Hematopoietic multipotent progenitor cell treated with erythropoietin and hydrocortisone succinate and interleukin-3 and kit ligand, for 6 days (in vitro differentiated cells): Measurements from ENCODE around the gene GLI1.
"Not testable (repeated sequence)": the region's sequence is repeated elsewhere in the genome, so short reads cannot be mapped to it uniquely, and the experiment has no call there.

ENCODE experiments used
- DNase-seq: peaks from one replicate; pipeline ENCODE4 v3.0.0-alpha.2; 2015

GLI1 gene

DNA sequence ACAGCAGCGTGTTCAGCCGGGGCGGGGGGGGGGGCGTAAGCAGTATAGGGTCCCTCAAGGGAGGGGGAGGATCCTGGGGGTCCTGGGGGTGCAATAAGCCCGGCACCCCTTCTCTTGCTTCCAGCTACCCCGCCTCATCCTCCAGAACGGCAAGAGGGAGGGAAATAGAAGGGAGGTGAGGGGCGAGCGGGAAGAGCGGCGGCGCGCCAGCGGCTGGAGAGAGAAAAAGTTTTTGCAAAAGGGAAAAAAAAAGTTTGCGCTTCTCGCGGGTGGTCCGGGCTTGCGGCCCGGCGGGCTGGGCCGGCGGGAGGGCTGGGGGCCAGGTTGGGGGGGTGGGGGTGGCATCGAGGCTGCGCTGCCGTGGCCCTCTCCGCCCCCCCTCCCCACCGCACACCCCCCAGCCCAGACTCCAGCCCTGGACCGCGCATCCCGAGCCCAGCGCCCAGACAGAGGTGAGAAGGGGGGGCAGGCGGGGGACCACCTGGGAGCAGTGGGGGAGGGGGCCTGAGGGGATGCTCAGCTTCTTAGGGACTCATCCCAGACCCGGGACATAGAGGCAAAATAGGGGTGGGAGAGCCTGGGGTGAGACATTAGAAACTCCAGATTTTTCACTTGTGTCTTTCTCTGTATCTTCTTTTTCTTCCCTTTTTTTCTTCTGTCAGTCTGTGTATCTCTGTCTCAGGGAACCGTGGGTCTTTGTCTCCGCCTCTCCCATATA lies at the start of gene GLI1:
TSS of gene GLI1 (plus strand) at position 36 of the 718 bp plus-strand sequence. CDS start 3,907 bp downstream, outside the sequence.
- peak; percentile 29 for DNase-seq

DNA sequence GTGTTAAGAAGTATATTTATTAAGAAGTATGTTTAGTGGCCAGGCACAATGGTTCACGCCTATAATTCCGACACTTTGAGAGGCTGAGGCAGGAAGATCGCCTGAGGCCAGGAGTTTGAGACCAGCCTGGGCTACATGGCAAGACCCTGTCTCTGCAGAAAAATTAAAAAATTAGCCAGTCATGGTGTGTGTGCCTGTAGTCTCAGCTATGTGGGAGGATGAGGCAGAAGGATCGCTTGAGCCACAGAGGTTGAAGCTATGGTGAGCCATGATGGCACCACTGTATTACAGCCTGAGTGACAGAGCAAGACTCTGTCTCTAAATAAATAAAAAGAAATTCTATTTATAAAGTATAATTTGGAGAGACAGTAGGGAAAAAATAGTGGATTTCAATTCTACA lies 49.1 kb upstream of the GLI1 start:
- no peak for DNase-seq

DNA sequence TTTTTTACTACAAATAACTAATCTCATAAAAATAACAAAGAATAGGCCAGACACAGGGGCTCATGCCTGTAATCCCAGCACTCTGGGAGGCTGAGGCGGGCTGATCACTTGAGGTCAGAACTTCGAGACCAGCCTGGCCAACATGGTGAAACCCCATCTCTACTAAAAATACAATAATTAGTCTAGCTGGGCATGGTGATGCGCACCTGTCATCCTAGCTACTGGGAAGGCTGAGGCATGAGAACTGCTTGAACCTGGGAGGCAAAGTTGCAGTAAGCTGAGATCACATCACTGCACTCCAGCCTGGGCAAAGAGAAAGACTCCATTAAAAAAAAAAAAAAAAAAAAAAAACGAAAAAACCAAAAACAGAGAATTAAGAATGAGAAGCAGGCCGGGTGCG lies 45.4 kb upstream of the GLI1 start:
- not testable (repeated sequence) for DNase-seq

DNA sequence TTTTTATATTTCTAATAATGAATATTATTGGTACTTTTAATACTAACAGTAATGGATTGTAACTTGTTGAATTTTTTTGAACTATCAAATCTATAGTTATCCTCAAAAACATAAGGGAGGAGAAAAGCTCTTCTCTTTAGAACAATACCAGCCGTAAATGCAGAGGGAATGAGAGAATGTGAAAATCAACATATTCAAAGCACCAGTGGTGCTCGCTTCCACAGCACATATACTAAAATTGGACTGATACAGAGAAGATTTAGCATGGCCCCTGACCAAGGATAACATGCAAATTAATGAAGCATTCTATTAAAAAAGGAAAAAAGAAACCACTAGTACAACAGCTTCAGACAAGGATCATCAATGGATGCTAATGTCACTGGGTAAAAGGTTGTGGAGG lies 44.5 kb upstream of the GLI1 start:
- no peak for DNase-seq

DNA sequence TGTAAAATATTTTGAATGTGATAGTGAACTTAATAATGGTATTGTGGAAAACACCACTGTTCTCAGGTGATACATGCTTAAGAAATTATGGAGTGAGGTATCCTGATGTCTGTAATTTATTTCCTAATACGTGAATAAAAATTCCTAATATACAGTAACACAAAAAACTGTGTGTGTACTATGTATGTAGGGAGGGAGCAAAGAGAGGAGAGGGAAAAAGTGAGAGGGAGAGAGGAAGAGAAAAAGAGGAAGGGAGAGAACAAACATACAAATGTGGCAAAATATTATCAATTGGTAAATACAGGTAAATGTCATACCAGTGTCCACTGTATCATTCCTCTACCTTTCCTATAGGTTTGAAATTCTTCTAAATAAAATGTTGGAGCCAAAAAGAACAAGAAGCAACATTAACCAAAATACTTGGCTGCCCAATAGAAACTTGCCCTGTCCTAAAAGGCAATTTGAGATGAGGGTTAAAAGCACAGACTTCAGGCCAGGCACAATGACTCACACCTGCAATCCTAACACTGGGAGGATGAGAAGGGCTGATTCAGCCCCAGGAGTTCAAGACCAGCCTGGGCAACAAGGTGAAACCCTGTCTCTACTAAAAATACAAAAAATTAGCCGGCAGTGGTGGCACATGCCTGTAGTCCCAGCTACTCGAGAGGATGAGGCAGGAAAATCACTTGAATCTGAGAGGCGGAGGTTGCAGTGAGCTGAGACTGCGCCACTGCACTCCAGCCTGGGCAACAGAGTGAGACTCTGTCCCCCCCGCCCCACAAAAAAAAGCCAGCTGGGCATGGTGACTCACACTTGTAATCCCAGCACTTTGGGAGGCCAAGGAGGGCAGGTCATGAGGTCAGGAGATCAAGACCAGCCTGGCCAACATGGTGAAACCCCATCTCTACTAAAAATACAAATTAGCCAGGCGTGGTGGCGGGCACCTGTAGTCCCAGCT lies 43.3 kb upstream of the GLI1 start:
- DNase-seq = no peak

DNA sequence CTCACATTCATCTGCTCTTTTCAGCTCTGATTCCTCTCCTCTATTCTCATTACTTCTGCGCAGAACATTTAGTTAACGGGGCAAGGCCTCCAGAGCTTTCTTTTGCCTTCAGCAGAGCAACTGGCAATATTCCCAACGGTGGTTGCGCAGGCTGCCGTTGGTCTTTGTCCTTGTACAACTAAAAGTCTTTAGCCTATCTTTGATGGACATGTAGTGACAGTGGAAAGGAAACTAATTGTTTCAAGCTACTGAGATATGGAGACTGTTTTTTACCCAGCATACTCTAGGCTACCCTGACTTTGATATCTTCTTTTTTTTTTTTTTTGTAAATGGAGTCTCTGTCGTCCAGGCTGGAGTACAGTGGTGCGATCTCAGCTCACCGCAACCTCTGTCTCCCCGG lies 41.3 kb upstream of the GLI1 start:
- no peak for DNase-seq

DNA sequence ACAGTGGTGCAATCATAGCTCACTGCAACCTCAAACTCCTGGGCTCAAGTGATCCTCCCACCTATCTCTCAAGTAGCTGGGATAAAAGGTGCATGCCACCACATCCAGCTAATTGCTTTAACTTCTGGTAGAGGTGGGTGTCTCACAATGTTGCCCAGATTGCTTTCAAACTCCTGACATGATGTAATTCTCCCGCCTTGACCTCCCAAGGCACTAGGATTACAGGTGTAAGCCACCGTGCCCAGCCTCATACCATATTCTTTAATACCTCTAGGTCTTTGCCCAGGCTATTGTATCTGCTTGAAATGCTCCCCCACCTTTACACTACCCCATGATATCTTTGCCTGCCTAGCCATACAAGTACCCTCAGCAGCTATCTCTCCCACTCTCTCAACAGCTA lies 40.1 kb upstream of the GLI1 start:
- DNase-seq = no peak

DNA sequence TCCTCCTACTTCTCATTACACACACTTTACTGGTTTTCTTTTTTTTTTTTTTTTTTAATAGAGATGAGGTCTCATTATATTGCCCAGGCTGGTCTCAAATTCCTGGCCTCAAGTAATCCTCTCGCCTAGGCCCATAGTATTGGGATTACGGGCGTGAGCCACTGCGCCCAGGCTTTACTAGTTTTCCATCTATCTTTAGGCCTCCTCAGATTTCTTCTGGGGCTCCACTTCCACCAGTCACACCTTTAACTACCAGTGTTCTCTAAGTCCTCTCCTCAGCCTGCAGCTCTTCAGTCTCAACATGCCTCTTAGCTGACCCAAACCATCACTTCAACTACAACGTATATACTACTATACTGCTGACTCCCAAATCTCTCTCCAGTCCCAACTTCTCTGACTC lies 39.1 kb upstream of the GLI1 start:
- no peak for DNase-seq

DNA sequence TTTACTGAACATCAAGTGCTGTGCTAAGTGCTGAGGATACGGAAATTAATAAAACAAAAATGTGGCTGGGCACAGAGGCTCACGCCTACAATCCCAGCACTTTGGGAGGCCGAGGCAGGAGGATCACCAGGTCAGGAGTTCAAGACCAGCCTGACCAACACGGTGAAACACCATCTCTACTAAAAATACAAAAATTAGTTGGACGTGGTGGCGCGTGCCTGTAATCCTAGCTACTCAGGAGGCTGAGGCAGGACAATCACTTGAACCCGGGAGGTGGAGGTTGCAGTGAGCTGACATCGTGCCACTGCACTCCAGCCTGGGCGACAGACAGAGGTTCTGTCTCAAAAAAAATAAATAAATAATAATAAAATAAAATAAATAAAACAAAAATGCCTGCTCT lies 32.6 kb upstream of the GLI1 start:
- not testable (repeated sequence) for DNase-seq

DNA sequence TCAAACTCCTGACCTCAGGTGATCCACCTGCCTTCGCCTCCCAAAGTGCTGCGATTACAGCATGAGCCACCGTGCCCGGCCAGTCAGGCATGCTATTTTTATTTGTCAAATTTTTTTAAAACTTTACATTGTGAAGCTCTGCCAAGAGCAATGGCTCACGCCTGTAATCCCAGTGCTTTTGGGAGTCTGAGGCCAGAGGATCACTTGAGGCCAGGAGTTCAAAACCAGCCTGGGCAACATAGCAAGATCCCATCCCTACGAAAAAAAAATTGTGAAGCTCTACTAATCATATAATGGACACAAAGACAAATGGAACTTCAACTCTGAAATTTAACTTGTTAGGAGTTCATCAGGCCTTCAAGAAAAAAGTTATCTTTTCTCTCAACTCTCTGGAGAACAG lies 30.6 kb upstream of the GLI1 start:
- no peak for DNase-seq

DNA sequence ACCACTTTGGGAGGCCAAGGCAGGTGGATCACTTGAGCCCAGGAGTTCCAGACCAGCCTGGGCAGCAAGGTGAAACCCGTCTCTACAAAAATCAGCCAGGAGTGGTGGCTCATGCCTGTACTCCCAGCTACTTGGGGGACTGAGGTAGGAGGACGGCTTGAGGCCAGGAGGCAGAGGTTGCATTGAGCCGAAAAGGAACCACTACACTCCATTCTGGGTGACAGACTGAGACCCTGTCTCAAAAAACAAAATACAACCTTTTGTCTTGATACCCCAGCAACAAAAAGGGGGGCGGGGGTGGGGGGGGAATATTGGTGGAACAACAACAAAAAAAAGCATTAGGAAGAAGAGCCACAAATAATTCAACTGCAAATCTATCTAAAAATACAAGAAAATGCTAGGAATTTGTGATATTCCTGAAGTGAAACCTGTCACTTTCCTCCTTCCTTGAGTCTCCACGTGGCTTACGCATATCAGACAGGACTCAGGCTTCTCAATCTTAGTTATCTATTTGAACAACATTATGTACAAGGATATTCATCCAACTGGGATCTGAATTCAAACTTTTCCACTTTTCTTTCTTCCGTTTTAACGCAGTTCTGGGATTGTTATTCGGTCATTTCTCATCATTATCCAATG lies 30.0 kb upstream of the GLI1 start:
- DNase-seq = peak; percentile 67

DNA sequence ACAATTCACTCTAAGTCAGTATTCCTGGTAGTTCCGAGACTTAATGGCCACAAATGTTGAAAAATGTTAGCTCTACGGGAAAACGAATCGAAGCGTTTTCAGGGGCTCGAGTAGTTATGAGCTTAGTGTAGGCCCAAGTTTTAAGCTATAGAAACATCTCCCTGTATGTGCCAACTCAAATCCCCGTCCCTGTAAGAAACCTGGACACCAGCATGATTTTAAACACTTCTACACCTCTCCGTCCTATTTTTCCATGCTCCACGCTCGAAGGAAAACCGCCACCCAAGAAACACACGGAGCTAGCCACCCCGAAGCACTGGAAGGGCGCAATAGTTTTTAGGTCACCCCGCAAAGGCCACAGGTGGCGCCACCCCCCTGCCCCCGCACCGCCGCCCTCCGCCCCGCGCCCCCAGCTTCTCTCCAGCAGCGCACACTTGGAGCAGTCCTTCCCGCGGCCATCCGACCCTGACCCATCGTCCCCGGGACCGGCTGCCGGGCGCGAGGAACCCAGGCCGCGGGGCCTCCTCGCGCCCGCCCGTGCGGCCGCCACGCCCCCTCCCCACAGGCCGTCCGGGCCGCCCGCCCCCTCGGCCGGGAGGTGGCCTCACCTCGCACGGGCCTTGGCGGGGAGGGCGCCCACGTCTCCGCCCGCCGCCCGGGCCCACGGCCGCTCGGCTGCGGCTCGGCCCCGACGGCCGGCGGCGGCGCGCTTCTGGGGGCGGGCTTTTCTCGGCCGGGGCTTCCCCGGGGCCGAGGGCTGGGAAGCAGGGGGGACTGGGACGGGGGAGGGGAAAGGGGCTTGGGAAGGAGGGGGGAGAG lies 29.3 kb upstream of the GLI1 start:
- peak; percentile 65 for DNase-seq

DNA sequence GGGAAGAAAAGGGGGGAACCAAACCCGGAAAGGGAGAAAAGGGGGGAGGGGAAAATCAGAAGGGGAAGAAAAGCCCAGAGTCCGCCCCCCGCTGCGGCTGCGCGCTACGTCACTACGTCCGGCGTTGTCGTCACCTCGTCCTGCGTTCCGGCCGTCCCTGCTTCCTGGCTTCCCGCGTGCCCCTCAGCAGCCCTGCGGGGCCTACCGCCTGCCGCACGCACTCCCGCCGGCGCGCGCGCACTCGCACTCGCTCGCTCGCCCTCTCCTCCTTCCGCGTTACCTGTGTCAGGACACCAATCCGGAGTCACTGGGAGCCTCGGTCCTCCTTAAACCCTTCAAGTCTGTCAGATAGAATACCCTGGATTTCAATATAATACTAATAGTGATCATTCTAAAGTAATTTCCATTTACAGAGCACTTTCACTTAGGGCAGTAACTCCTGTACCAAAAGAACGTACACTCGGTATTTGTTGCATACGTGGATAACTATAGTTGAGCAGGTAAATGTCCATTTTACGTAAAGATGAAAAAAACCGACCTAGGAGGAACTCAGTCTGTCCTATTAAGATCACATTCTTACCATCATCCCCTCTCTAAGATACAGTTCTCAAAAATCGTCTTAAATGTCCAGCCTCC lies 28.5 kb upstream of the GLI1 start, which contains the start of gene R3HDM2:
TSS of gene R3HDM2 (minus strand) at position 113 of the 636 bp plus-strand sequence. CDS start 120,615 bp downstream, outside the sequence.
- DNase-seq = peak; percentile 98

DNA sequence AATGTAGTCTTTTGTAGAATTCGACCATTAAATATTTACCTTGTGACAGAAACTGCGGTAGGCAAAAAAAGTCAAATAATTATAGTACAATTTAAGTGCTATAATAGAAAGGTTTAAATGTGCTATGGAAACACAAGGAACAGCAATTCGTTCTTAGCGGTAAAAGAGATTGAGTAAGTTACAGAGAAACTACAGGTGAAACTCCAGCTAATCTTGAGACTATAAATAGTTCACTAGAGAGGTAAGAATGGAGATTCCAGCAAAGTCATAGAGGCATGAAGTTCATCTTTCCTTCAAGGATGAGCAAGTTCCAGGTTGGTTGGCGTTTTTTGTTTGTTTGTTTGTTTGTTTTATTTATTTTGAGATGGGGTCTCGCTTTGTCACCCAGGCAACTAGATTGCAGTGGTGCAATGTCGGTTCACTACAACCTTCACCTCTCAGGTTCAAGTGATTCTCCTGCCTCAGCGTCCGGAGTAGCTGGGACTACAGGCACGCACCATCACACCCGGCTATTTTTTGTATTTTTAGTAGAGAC lies 27.9 kb upstream of the GLI1 start:
- DNase-seq = no peak

DNA sequence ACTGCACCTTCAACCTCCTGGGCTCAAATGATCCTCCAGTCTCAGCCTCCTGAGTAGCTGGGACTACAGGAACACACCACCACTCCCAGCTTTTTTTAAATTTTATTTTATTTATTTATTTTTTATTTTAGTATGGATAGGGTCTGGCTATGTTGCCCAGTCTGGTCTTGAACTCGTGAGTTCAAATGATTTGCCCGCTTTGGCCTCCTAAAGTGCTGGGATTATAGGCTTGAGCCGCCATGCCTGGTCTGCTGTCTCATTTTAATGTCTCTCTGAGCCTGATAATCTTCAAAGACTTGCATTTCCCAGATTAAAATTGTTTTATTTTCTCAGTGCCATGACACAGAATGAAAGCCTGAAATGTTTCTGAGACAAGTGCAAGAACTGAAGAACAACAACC lies 26.2 kb upstream of the GLI1 start:
- DNase-seq = no peak

DNA sequence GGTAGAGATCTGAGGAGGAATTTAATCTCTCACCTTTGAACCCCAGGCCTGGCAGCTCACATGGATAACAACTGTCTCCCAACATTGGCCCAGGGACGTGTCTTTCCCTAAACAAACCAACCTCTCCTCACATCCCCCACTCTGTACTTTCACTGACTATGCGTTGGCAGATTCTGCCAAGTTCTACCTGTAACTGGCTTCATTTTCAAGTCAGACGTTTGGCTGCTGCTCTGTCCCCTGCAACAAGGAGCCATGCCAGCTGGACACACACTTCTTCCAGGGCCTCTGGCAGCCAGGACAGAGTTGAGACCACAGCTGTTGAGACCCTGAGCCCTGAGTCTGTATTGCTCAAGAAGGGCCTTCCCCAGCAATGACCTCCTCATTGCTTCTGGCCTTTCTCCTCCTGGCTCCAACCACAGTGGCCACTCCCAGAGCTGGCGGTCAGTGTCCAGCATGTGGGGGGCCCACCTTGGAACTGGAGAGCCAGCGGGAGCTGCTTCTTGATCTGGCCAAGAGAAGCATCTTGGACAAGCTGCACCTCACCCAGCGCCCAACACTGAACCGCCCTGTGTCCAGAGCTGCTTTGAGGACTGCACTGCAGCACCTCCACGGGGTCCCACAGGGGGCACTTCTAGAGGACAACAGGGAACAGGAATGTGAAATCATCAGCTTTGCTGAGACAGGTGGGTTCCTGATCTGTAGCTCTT lies 24.9 kb upstream of the GLI1 start, which contains the start of gene INHBC:
TSS of gene INHBC (plus strand) at position 268 of the 707 bp plus-strand sequence. CDS start at position 371, 103 bp downstream.
- DNase-seq = no peak

DNA sequence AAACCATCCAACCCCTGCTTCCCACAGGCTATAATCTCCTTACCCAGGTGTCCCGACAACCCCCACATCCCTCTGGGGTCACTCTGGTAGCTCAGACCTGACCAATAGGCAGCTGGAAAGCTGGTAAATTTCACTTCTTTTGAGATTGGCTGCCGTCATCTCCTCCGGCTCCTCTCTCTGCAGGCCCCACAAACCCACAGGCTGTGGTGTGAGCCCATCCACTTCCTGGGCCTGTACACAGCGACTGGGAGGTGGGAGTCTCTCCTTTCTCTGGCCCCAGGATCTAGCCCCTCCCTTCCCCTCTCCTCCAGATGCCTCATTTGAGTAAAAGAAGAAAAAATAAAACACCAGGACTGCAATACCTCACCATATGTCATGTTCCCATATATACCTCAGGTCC lies 24.3 kb upstream of the GLI1 start:
- DNase-seq = peak; percentile 47

DNA sequence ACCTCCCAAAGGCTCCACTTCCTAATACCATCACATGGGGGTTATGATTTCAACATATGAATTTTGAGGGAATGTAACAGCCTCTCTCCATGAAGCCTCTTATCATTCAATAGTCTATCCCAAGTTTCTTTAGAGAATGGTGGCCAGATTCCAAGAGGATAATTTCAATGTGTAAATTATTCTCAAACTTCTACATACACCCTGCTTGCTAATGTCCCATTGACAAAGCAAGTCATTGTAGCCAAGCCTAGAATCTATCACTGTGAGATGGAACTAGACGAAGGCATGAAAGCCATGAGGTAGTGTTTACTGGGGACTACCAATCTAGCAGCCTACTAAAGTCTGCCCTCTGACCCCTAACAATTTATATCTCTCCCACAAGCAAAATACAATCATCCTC lies 21.2 kb upstream of the GLI1 start:
- DNase-seq = no peak

DNA sequence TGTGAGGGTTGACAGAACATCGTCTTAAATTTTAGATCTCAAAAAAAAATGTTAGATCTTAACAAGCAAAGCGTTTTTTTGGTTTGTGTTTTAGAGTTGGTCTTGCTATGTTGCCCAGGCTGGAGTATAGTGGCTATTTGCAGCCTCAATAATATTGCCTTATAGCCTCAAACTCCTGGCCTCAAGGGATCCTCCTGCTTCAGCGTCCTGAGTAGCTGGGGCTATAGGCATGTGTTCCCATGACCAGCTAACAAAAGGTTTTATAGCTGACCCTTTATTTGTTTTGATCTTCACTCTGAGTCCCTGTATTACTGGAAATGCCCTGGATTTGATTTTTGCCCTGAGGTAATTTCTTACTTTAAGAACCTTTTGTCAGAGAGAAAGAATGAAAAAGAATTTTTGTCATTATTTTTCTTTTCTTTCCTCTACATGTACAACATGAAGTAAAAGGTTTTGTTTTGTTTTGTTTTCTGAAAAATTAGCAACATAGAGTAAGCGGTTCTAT lies 19.8 kb upstream of the GLI1 start:
- no peak for DNase-seq

DNA sequence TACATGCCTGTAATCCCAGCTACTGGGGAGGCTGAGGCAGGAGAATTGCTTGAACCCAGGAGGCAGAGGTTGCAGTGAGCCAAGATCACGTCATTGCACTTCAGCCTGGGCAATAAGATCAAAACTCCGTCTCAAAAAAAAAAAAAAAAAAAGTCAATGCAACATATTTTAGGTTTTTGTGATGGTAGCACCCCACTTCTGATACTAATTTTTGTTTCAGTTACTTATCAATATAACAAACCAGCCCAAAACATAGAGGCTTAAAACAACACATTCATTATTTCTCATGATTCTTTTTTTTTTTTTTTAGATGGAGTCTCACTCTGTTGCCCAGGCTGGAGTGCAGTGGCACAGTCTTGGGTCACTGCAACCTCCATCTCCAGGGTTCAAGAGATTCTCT lies 18.2 kb upstream of the GLI1 start:
- not testable (repeated sequence) for DNase-seq
